ENCODE measurements around the gene TMEM63A. TPM values are rescaled to one million over a fixed set of nuclear protein-coding genes. Genes with fewer than 3 reads are reported as not detected.

TMEM63A gene
- total RNA-seq, 4 donors from 2014 or later, result 6.3 to 19.5 (median 10.6) TPM

DNA sequence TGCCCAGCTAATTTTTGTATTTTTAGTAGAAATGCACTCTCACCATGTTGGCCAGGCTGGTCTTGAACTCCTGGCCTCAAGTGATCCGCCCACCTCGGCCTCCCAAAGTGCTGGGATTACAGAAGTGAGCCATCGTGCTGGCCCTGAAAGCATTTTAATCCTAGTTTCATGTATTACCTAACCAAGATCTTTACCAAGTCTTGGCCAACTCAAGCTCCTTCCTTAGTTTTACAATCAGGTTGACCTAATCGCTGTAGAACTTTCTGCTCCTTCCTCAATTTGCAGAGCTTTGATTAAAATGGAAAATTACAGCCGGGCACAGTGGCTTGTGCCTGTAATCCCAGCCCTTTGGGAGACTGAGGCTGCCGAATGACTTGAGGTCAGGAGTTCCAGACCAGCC, 3.2 kb upstream of the TMEM63A start:
- in situ Hi-C loops (cut with MboI; ENCODE audit: low sequenced_read_pairs in 4 of 4) (no loop called here), intact Hi-C loops (cut with DNase I; ENCODE audit: low total_unique reads) (loop anchor here (10.0 kb wide), 1 partner anchor 89 kb away; no protein-coding TSS in a partner anchor)
- no peaks in the 10 kb centered on the region for H3K27me3 ChIP-seq
- ATAC-seq (no peak), DNase-seq (no peak)
- H3K4me1 ChIP-seq, result peaks cover 12 to 17% of the 10 kb centered on the region in 2 donors
- TF ChIP-seq POLR2A (IDR thresholded peaks at IDR 0.05), result no peak
- TF ChIP-seq, protein P1, sequence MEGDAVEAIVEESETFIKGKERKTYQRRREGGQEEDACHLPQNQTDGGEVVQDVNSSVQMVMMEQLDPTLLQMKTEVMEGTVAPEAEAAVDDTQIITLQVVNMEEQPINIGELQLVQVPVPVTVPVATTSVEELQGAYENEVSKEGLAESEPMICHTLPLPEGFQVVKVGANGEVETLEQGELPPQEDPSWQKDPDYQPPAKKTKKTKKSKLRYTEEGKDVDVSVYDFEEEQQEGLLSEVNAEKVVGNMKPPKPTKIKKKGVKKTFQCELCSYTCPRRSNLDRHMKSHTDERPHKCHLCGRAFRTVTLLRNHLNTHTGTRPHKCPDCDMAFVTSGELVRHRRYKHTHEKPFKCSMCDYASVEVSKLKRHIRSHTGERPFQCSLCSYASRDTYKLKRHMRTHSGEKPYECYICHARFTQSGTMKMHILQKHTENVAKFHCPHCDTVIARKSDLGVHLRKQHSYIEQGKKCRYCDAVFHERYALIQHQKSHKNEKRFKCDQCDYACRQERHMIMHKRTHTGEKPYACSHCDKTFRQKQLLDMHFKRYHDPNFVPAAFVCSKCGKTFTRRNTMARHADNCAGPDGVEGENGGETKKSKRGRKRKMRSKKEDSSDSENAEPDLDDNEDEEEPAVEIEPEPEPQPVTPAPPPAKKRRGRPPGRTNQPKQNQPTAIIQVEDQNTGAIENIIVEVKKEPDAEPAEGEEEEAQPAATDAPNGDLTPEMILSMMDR (IDR thresholded peaks at IDR 0.05 in 4 of 5, conservative IDR thresholded peaks at IDR 0.05 in 1 of 5), result no peak
- H3K36me3 ChIP-seq, result no peaks in the 10 kb centered on the region
- no peaks in the 10 kb centered on the region for H3K9me3 ChIP-seq
- no peak overlapping the region for H3K27ac ChIP-seq
- no peak overlapping the region for H3K4me3 ChIP-seq

DNA sequence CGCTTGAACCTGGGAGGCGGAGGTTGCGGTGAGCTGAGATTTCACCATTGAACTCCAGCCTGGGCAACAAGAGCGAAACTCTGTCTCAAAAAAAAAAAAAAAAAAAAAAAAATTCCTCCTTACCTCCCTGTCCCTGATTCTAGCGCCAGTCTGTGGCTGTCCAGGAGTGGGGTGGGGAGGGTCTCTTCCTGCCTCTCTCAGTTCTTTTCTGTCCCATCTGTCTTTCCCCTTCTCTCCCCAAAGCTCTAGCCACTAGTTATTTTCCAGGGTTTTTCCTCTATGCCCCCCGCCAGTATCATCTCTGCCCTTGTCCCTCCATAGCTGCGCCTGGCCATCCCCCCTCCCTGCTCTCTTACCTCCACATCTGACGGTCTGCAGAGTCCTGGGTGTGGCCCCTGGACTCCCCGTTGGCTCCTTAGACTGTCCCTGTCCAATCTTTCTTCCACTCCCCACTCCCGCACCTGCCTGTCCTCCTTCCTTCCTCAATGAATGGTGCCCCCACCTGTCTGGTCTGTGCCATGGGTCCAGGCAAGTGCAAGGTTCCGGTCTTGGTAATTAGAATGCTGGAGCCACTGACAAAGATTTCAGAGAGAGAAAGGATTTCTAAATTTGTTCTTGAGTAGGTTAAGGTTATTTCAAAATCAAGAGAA, 1.6 kb upstream of the TMEM63A start:
- intact Hi-C loops (cut with DNase I; ENCODE audit: low total_unique reads) (loop anchor here (2.0 to 10.0 kb wide), 4 partner anchors 67 to 179 kb away; partner anchors contain the start of genes H3-3A and SDE2), in situ Hi-C loops (cut with MboI; ENCODE audit: low sequenced_read_pairs in 4 of 4) (no loop called here)
- ATAC-seq, result no peak
- Histone ChIP-seq H3K4me3 (peak overlapping the region in 2 of 4 donors; percentile 85 to 91), H3K27ac (no peak overlapping the region), H3K4me1 (peaks cover 28 to 33% of the 10 kb centered on the region in 2 donors), H3K27me3 (no peaks in the 10 kb centered on the region), H3K9me3 (no peaks in the 10 kb centered on the region), H3K36me3 (no peaks in the 10 kb centered on the region)
- DNase-seq, result no peak
- TF ChIP-seq, protein P1 (IDR thresholded peaks at IDR 0.05 in 4 of 5, conservative IDR thresholded peaks at IDR 0.05 in 1 of 5), result no peak
- no peak for TF ChIP-seq POLR2A (IDR thresholded peaks at IDR 0.05)

DNA sequence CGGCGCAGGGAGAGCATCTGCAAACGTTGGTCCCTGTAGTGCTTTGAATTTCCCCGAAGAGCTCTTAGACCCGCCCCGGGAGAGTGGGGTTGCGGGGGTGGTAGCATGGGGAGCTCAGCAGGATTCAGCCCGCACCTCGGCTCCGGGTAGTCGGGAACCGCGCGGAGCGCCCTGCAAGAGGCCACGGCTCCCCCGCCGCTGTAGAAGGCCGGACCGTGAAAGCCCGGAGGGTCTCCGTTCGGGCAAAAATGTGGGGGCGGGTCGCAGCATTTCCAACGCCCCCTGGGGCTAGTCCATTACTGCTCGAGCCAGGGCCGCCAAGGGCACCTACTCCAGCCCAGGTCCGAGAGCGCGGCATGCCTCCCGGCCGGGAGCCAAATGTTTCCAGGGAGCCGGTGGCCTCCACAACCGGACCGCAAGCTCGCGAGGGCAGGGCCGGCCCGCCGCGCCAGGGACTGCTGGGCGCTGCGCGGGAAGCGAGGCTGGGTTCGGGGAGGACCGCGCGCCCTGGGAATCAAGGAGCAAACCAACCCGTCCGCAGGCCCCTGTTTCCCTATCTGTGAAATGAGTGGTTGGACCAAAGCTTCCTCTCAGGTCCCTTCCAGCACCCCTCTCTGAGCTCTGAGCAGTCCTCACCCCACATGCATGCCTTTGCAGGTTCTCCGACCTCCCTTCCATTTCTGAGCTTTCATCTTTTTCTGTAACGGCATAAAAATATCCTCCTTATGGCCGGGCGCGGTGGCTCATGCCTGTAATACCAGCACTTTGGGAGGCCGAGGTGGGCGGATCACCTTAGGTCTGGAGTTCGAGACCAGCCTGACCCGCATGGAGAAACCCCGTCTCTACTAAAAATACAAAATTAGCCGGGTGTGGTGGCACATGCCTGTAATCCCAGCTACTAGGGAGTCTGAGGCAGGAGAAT, 775 bp upstream of the TMEM63A start:
- intact Hi-C loops (cut with DNase I; ENCODE audit: low total_unique reads), result loop anchor here (1.0 to 10.0 kb wide), 5 partner anchors 66 to 179 kb away; partner anchors contain the start of genes H3-3A, SDE2 and SRP9
- in situ Hi-C loops (cut with MboI; ENCODE audit: low sequenced_read_pairs in 4 of 4), result no loop called here
- Histone ChIP-seq H3K27ac (peak overlapping the region; percentile 86 to 98 (median 89)), H3K9me3 (no peaks in the 10 kb centered on the region), H3K27me3 (no peaks in the 10 kb centered on the region), H3K36me3 (no peaks in the 10 kb centered on the region), H3K4me3 (peak overlapping the region; percentile 77 to 99 (median 88)), H3K4me1 (peaks cover 36 to 41% of the 10 kb centered on the region in 2 donors)
- ATAC-seq (peak; percentile 37 to 42), DNase-seq (peak; percentile 30 to 38)
- TF ChIP-seq, protein P1 (IDR thresholded peaks at IDR 0.05 in 4 of 5, conservative IDR thresholded peaks at IDR 0.05 in 1 of 5), result no peak
- no peak for TF ChIP-seq POLR2A (IDR thresholded peaks at IDR 0.05)

DNA sequence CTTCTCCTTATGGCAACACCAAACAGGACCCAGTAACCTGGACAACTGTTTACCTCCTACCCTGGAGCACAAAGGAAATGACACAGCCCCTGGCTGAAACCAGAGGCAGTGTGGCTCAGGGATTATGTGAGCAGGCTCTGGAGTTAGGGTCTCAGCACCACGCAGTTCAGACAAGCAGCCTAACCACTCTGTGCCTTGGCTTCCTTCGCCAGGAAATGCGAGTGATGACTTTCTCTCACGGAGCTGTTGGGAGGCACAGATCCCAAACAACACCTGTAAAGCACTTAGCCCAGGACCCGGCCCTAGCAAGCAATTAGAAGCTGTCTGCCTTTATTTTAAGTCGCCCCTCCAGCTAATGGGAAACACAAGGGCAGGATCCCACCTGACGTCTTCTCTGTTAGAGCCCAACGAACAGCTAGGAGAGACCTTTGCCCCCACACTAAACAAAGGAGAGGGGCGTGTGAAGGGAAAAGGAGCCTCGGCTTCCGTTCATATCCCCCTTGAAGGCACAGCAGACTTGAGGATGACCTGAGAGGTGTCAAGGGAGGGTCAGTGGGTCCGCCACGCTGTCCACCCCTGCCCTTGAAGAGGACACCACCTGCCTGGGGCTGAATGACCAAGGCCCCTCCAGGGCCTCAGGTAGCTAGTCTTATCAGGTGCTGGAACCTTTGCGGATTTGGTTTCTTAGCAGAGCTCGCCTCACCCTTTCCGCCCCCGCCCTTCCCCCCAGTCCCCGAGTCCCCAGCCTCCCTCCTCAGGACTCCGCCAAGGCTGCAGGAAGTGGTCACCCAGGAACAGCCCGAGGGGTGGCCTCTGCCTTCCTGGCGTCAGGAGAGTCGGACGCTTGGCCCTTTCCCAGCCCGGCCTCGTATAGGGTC, 860 bp downstream of the TMEM63A start:
- TF ChIP-seq, protein P1 (IDR thresholded peaks at IDR 0.05 in 4 of 5, conservative IDR thresholded peaks at IDR 0.05 in 1 of 5), result no peak
- no peak for TF ChIP-seq POLR2A (IDR thresholded peaks at IDR 0.05)
- peaks cover 52 to 54% of the 10 kb centered on the region in 2 donors for H3K4me1 ChIP-seq
- ATAC-seq, result peak; percentile 35
- no peaks in the 10 kb centered on the region for H3K36me3 ChIP-seq
- DNase-seq, result peak; percentile 42 to 61
- H3K4me3 ChIP-seq, result peak overlapping the region; percentile 77 to 99 (median 88)
- H3K27ac ChIP-seq, result peak overlapping the region; percentile 86 to 98 (median 89)
- no peaks in the 10 kb centered on the region for H3K27me3 ChIP-seq
- in situ Hi-C loops (cut with MboI; ENCODE audit: low sequenced_read_pairs in 4 of 4) (no loop called here), intact Hi-C loops (cut with DNase I; ENCODE audit: low total_unique reads) (loop anchor here (2.0 to 10.0 kb wide), 4 partner anchors 43 to 181 kb away; partner anchors contain the start of genes H3-3A, PYCR2 and SDE2)
- H3K9me3 ChIP-seq, result no peaks in the 10 kb centered on the region
